T47D (cell line): ENCODE measurements around the gene TRPC4AP.

Experiments
- DNase-seq, 2 experiments: peaks; one replicate each; pipeline versions ENCODE4 v3.0.0 to v3.0.0-alpha.2; 2011 to 2012; ENCODE audit warnings: low read depth in 1 of 2, low spot score in 1 of 2
- JUND ChIP-seq: IDR thresholded peaks from 2 replicates; pipeline ENCODE4 v1.6.1; 2012; ENCODE audit warnings: low read depth
- in situ Hi-C: cut with HindIII; loops from 2 replicates; pipeline ENCODE4 v1.10.0; 2016; ENCODE audit warnings: low sequenced_read_pairs, low pct_unique_long_range_greater_than_20kb

TRPC4AP gene

DNA sequence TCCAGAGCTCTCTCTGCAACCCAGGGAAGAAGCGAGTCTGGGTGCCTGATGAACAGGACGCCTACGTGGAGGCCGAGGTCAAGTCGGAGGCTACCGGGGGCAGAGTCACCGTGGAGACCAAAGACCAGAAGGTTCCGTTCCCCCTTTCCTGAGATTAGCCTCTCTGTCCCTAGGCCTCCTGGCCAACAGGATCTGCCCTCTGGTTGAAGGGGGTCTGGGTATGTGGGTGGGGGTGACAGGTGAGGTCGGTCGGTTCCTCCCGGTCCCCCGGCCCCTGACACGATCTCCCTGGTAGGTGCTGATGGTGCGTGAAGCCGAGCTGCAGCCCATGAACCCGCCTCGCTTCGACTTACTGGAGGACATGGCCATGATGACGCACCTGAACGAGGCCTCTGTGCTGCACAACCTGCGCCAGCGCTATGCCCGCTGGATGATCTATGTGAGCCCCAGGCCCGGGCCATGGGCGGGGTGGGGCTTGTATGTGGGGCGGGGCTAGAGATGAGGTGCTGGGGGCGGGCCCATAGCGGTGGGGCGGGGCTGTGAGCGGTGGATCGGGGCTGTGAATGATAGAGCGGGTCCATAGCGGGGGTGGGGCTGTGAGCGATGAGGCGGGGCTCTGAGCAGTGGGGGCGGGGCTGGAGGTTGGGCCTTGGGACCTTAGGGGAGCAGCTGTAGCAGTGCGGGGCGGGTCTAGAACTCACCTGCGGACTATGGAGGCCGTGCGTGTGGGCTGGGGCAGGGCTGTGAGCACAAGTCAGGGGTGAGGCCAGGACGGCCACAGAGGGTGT lies 113.0 kb downstream of the TRPC4AP start:
- DNase-seq: no peak
- in situ Hi-C loops: no loop called here

DNA sequence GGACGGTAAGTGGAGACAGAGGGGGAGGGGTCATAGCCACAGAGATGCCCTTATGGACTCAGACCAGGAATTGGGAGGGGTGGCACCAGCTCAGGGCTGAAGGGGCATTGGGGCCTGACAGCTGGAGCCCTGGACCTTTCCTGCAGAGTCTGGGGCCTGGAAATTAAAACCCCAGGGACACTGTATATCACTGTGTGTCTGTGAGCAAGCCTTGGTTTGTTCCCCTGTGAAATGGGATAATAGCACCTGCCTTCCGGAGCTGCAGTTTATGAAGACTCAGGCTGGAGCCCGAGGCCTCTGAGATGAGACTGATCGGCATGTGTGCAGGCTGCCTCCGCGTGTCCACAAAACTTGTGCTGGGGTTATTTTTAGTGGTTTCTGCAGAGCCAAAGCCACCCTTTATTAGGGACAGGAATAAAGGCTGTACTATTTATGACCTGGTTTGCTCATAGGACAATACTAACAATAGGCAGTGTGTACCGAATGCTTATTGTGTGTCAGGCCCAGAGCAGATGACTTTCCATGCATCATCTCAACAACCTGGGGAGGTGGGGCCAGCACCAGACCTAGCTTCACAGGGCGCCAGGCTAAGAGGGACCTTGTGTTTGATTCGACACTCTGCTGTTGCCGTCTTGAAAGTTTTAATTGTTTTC lies 114.4 kb downstream of the TRPC4AP start:
- no peak for TF ChIP-seq JUND
- DNase-seq: no peak
- in situ Hi-C loops: no loop called here

More for the DNA sequence above, 113.0 kb downstream of the TRPC4AP start:
- no peak for TF ChIP-seq JUND

DNA sequence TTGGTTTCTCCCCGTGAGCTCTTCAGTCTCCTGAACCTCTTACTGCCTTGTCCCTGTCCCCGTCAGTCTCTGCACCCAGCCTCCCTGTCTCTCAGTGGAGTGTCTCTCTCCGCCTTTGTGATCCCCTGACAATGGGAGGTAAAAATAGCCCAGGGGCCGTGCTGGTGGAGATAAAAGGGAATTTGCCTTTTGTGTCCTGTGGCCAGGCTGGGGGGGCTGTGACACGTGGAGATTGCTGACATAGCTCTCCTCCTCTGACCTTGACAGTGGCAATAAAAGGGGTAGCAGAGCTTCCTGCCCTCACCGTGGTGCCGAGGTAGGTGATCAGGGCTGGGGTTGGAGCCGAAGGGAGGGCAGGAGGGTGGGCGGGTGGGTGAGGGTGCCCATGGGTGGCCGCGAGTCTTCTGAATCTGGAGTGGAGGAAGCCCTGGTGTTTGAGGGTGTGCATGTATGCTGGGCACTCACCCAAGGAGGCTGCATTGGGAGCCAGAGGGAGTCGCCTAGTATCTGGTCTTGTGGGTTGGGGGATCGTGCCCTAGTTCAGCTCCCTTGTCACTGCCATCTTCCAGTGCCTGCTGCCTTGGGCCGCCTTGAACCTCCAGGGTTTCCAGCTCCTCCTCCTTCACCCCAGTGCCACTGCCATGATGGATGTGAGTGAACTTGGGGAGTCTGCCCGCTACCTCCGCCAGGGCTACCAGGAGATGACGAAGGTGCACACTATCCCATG lies 115.1 kb downstream of the TRPC4AP start:
- DNase-seq: no peak
- TF ChIP-seq JUND: no peak
- in situ Hi-C loops: no loop called here

DNA sequence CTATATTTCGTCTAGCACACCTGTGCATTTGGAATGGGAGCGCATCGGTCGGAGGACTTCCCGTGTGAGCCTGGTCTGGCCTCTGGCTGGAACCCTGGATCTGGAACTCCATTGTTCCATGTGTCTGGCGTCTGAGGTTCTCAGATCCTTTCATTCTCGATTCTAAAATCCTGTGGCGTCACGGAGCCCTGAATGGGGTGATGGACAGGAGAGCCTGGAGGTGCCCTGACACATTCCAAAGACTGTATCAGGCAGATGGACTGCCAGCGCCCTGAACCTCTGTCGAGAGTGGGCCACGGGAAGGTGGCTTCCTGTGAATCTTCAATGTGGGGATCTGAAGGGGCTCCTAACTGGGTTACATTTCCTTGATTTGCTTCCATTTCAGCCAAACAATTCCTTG lies 116.3 kb downstream of the TRPC4AP start:
- in situ Hi-C loops: no loop called here
- TF ChIP-seq JUND: no peak
- no peak for DNase-seq

DNA sequence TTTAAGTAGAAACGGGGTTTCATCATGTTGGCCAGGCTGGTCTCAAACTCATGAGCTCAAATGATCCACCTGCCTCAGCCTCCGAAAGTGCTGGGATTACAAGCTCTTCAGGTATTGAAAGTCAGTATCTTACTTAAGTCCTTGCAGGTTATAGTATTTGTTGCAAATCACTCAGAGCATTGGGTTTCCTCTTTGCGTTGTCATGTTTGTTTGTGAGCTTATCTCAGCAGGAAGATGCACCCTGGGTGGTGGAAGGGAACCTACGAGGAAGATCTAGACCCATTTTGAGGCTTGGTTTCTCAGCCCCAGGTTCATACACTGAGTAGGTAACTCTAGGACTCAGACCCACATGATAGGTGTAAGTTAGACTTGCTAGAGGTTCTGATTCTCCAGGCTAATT lies 118.4 kb downstream of the TRPC4AP start:
- no peak for TF ChIP-seq JUND
- DNase-seq: no peak
- in situ Hi-C loops: no loop called here

DNA sequence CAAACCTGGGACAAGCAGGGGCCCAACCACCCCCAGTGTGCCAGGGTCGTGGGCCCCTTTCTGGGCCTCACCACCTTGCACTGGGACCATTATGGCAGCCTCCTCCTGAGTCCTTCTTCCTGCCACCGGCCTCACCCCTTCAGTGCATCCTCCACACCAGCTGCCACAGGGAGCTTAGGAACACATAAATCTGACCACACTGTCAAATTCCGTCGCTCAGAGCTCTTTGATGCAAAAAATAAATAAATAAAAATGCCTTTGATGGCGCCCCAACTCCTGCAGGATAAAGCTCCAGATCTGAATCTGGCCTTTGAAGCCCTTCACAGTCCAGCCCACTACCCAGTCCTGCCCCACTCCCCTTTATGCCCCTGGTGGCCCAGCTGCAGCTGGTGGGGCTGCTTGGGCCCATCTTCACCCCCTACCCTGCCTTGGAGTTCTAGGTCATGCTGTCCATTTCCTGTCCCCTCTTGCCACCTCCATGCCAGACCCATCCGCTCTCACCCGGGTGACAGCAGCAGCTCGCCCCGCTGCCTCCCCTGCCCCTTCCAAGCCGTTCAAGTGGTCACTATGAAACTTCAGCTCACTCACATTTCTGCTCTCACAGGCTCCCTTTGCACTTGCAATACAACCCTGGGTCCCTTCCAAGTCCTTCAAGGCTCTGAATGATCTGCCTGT lies 120.9 kb downstream of the TRPC4AP start:
- TF ChIP-seq JUND: no peak
- no peak for DNase-seq
- in situ Hi-C loops: no loop called here

DNA sequence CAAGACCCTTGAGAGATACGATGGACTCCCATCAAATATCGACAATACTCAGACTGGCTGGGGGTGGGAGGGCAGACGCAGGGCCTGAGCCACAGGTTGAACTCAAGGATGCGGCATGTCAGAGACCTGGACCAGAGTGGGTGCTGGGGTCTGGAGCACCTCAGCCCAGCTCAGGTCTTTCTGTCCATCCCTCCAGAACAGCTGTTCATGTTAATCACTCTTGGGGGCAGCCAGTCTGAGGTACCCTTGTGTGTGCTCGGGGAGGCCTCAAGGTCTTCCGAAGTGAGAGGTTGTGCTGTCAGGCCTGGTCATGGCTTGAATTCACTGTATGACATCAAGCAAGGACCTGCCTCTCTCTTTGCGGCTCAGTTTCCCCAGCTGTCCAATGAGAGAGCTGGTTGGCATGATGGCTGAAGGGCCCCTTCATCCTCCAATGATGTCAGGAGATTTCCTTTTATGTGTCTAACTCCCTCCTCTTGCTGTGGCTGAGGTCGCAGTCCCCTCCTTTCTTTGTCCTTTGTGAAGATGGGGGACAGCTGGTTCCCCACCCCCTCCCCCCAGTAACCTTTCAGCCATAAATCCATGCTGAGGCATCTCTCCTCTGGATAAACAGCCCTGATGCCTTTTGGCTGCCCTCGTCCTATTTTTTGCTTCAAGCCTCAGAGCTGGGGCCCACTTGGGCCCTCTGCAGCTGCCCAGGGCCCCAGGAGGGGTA lies 121.6 kb downstream of the TRPC4AP start:
- in situ Hi-C loops: no loop called here
- no peak for DNase-seq
- no peak for TF ChIP-seq JUND

DNA sequence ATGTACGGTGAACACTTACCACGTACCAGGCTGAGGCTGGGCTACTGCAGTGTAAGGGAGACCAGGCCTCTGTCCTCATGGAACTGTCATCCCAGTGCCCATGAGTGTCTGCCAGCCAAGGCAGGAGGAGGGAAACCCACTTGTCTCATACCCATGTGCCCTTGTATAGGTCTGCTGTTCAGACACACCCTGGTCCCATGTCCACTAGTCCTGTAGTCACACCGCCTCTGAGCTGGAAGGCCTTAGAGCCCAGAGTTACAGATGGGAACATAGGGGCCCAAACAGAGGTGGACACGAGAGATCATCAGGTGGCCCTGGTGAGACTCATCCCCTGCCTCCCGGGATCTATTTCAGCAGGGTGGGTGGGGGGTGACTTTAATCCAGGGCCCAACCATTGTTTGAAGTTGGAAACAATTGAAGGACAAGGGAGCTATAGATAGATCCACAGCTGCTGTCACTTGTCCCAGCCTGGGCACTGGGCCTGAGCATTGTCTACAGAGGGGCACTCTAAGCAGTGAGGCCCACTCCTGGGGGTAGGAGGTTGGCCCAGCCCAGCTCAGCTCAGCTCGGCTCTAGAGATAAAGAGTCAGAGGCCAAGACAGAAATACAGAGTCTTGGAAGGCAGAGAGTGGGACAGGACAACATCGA lies 122.3 kb downstream of the TRPC4AP start:
- TF ChIP-seq JUND: no peak
- in situ Hi-C loops: no loop called here
- no peak for DNase-seq

DNA sequence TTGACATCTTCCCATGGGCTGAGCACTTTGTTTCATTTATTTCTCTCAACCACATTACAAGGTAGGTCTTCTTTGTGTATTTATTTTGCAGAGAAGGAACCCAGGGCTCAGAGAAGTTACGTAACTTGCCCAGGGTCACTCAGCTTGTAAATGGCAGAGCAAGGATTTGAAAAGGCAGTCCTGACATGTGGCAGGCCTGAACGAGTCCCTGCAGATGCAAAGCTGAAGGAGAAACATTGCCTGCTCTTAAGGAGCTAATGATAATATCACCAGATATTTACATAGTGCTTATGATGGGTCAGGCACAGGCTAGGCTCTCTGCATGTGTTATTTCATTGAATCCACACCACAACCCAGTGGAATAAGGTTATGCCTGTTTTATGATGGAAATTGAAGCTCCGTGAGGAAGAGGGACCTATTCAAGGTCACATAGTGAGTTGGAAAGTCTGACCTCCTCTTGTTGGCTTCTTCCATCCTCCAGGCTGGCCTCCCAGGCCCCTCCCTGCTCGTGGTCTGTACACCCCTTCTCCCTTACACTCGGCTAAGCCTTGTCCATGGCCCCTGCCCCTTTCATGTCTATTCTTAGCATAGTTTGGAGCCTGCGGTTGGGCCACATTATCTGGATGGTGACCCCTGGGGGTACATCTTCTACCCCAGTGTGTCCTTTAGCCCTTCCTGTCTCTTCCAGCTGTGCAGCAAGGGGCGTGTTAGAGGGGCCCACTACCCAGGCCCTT lies 124.4 kb downstream of the TRPC4AP start:
- no peak for TF ChIP-seq JUND
- in situ Hi-C loops: no loop called here
- peak in 1 of 2 experiments; percentile 61 for DNase-seq

DNA sequence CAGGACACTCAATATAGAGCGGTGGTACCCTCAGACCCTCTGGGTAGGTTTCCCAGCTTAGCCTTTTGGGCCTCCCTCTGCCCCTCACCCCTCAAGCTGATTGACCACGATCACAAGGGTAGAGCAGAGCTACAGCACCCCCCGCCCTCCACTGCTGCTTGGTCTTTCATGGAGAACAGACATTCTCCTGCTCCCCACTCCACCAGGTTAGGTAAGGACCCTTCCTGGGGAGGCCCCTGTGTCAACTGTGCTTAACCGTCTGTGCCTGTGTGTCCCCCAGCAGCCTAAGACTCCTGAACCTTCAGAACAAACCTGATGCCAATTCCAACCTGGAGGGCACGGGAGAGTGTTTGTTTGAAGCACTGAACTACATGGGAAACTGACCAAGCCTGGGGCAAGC lies 125.2 kb downstream of the TRPC4AP start:
- in situ Hi-C loops: no loop called here
- TF ChIP-seq JUND: no peak
- no peak for DNase-seq

DNA sequence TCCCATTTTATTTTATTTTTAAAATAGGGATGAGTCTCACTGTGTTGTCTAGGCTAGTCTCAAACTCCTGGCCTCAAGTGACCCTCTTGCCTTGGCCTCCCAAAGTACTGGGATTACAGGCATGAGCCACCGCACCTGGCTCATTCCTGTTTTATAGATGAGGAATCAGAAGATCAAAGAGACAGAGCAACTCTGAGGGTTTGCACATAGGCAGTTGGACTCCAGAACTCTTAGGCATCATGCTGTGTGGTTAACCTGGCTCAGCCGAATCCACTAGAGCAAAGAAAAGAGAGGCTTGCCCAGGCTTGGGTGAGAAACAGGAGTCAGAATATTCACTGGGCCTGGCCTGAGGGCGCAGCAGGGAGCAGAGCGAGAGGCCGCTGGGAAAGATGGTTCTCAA lies 127.6 kb downstream of the TRPC4AP start:
- in situ Hi-C loops: no loop called here
- no peak for DNase-seq
- no peak for TF ChIP-seq JUND
